Measurements from ENCODE around the gene RPL4. TPM values are rescaled to one million over a fixed set of nuclear protein-coding genes. Genes with fewer than 3 reads are reported as not detected.

The RPL4 gene
- total and polyA plus RNA-seq, 4 donors, result 323 to 1,638 (median 1,440) TPM

DNA sequence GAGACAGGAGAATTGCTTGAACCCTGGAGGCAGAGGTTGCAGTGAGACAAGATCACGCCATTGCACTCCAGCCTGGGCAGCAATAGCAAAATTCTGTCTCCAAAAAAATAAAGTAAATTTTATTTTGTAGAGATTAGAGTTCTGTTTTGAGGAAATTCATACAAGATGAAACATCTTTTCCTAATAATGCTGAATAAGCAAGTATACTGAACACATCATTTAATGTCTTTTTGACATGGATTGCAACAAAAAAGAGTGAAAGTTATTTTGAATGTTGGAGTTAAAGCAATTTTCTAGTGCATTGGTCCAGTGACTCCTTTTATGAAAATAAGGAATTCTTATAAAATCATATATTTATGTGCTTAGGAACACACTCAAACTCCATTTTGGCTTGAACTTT, 40.6 kb upstream of the RPL4 start:
- Histone ChIP-seq H3K4me3 (ENCODE audit: low read depth in 1 of 3, low read length in 3 of 3) (no peak overlapping the region), H3K36me3 (ENCODE audit: control insufficient read depth in 4 of 4, insufficient read depth in 3 of 4, low read depth in 1 of 4, low read length in 3 of 4) (no peaks in the 10 kb centered on the region), H3K9ac (ENCODE audit: low read depth in 1 of 2, low read length in 2 of 2) (no peak overlapping the region), H3K9me3 (ENCODE audit: control insufficient read depth in 4 of 4, low read length in 3 of 4) (no peaks in the 10 kb centered on the region), H3K4me1 (ENCODE audit: control insufficient read depth in 4 of 4, insufficient read depth in 4 of 4, low read length in 3 of 4) (no peaks in the 10 kb centered on the region), H3K27me3 (ENCODE audit: control insufficient read depth in 4 of 4, insufficient read depth in 4 of 4, low read length in 3 of 4) (no peaks in the 10 kb centered on the region), H3K27ac (ENCODE audit: low read depth in 1 of 2, low read length in 2 of 2) (no peak overlapping the region)
- TF ChIP-seq, protein P1, sequence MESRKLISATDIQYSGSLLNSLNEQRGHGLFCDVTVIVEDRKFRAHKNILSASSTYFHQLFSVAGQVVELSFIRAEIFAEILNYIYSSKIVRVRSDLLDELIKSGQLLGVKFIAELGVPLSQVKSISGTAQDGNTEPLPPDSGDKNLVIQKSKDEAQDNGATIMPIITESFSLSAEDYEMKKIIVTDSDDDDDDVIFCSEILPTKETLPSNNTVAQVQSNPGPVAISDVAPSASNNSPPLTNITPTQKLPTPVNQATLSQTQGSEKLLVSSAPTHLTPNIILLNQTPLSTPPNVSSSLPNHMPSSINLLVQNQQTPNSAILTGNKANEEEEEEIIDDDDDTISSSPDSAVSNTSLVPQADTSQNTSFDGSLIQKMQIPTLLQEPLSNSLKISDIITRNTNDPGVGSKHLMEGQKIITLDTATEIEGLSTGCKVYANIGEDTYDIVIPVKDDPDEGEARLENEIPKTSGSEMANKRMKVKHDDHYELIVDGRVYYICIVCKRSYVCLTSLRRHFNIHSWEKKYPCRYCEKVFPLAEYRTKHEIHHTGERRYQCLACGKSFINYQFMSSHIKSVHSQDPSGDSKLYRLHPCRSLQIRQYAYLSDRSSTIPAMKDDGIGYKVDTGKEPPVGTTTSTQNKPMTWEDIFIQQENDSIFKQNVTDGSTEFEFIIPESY (IDR thresholded peaks at IDR 0.05), result no peak
- TF ChIP-seq EGR1 (IDR thresholded peaks at IDR 0.05; ENCODE audit: low read depth in 2 of 2) (no peak), HNF4G (IDR thresholded peaks at IDR 0.05) (no peak)
- DNase-seq (ENCODE audit: low spot score), result no peak
- 98% methylated on average over 1 of the region's 1 CpG for WGBS

- no peak overlapping the region for H3K27ac ChIP-seq (ENCODE audit: low read depth in 1 of 2, low read length in 2 of 2)
- no peak for DNase-seq (ENCODE audit: low spot score)
- TF ChIP-seq NR2F2 (IDR thresholded peaks at IDR 0.05) (no peak), TAF1 (conservative IDR thresholded peaks at IDR 0.05) (no peak), HNF4G (IDR thresholded peaks at IDR 0.05) (no peak), FOXA2 (IDR thresholded peaks at IDR 0.05) (no peak), SP1 (IDR thresholded peaks at IDR 0.05) (no peak), JUND (IDR thresholded peaks at IDR 0.05) (no peak), GABPA (IDR thresholded peaks at IDR 0.05 in 1 of 2, conservative IDR thresholded peaks at IDR 0.05 in 1 of 2) (no peak), YY1 (IDR thresholded peaks at IDR 0.05) (no peak), FOXA1 (IDR thresholded peaks at IDR 0.05) (no peak), EGR1 (IDR thresholded peaks at IDR 0.05; ENCODE audit: low read depth in 2 of 2) (no peak), RAD21 (IDR thresholded peaks at IDR 0.05) (no peak)
- TF ChIP-seq, protein P2, sequence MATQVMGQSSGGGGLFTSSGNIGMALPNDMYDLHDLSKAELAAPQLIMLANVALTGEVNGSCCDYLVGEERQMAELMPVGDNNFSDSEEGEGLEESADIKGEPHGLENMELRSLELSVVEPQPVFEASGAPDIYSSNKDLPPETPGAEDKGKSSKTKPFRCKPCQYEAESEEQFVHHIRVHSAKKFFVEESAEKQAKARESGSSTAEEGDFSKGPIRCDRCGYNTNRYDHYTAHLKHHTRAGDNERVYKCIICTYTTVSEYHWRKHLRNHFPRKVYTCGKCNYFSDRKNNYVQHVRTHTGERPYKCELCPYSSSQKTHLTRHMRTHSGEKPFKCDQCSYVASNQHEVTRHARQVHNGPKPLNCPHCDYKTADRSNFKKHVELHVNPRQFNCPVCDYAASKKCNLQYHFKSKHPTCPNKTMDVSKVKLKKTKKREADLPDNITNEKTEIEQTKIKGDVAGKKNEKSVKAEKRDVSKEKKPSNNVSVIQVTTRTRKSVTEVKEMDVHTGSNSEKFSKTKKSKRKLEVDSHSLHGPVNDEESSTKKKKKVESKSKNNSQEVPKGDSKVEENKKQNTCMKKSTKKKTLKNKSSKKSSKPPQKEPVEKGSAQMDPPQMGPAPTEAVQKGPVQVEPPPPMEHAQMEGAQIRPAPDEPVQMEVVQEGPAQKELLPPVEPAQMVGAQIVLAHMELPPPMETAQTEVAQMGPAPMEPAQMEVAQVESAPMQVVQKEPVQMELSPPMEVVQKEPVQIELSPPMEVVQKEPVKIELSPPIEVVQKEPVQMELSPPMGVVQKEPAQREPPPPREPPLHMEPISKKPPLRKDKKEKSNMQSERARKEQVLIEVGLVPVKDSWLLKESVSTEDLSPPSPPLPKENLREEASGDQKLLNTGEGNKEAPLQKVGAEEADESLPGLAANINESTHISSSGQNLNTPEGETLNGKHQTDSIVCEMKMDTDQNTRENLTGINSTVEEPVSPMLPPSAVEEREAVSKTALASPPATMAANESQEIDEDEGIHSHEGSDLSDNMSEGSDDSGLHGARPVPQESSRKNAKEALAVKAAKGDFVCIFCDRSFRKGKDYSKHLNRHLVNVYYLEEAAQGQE (IDR thresholded peaks at IDR 0.05), result no peak
- TF ChIP-seq, protein P3, sequence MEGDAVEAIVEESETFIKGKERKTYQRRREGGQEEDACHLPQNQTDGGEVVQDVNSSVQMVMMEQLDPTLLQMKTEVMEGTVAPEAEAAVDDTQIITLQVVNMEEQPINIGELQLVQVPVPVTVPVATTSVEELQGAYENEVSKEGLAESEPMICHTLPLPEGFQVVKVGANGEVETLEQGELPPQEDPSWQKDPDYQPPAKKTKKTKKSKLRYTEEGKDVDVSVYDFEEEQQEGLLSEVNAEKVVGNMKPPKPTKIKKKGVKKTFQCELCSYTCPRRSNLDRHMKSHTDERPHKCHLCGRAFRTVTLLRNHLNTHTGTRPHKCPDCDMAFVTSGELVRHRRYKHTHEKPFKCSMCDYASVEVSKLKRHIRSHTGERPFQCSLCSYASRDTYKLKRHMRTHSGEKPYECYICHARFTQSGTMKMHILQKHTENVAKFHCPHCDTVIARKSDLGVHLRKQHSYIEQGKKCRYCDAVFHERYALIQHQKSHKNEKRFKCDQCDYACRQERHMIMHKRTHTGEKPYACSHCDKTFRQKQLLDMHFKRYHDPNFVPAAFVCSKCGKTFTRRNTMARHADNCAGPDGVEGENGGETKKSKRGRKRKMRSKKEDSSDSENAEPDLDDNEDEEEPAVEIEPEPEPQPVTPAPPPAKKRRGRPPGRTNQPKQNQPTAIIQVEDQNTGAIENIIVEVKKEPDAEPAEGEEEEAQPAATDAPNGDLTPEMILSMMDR (IDR thresholded peaks at IDR 0.05; ENCODE audit: low read depth, low read length, missing input control), result no peak
- TF ChIP-seq, protein P4, sequence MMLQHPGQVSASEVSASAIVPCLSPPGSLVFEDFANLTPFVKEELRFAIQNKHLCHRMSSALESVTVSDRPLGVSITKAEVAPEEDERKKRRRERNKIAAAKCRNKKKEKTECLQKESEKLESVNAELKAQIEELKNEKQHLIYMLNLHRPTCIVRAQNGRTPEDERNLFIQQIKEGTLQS (IDR thresholded peaks at IDR 0.05), result no peak
- TF ChIP-seq, protein P1 (IDR thresholded peaks at IDR 0.05), result no peak
- TF ChIP-seq, protein P5, sequence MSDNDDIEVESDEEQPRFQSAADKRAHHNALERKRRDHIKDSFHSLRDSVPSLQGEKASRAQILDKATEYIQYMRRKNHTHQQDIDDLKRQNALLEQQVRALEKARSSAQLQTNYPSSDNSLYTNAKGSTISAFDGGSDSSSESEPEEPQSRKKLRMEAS (IDR thresholded peaks at IDR 0.05), result no peak
- no peaks in the 10 kb centered on the region for H3K27me3 ChIP-seq (ENCODE audit: control insufficient read depth in 4 of 4, insufficient read depth in 4 of 4, low read length in 3 of 4)
- no peak overlapping the region for H3K9ac ChIP-seq (ENCODE audit: low read depth in 1 of 2, low read length in 2 of 2)
- no peaks in the 10 kb centered on the region for H3K4me1 ChIP-seq (ENCODE audit: control insufficient read depth in 4 of 4, insufficient read depth in 4 of 4, low read length in 3 of 4)
- H3K4me3 ChIP-seq (ENCODE audit: low read depth in 1 of 3, low read length in 3 of 3), result no peak overlapping the region
- WGBS, result 96% methylated on average over 4 of the region's 4 CpGs
- H3K9me3 ChIP-seq (ENCODE audit: control insufficient read depth in 4 of 4, low read length in 3 of 4), result no peaks in the 10 kb centered on the region
- H3K36me3 ChIP-seq (ENCODE audit: control insufficient read depth in 4 of 4, insufficient read depth in 3 of 4, low read depth in 1 of 4, low read length in 3 of 4), result peaks cover 0 to 2% (median 0%) of the 10 kb centered on the region in 4 donors
These were observed 38.2 kb upstream of the RPL4 start for GRCh38 chr15:66542896-66543295.

Data from liver (tissue), 9 donors.